SK-N-SH treated with all-trans-retinoic acid at 6 μM for 48 hours (cell line): ENCODE measurements around the gene TBC1D2.
"Not testable (repeated sequence)": the region's sequence is repeated elsewhere in the genome, so short reads cannot be mapped to it uniquely, and the experiment has no call there.

Source experiments
- ATAC-seq: fragments of 200-7000 bp; cut with Tn5 transposase; 3 replicates; pipeline ENCODE4 v1.9.1; 2020; ENCODE audit warnings: mild to moderate bottlenecking, moderate library complexity
- ARNTL ChIP-seq: fragments of 450-650 bp; formaldehyde crosslinking; IDR thresholded peaks from 2 replicates; pipeline ENCODE4 v1.5.0; 2020; ENCODE audit warnings: low read depth, mild to moderate bottlenecking, moderate library complexity, borderline replicate concordance
- BACH2 ChIP-seq: fragments of 250-450 bp; sonication (Bioruptor Pico); IDR thresholded peaks from 2 replicates; pipeline ENCODE4 v1.9.0; 2021; ENCODE audit warnings: mild to moderate bottlenecking, borderline replicate concordance
- CSDC2 ChIP-seq: fragments of 250-450 bp; sonication (Bioruptor Pico); IDR thresholded peaks from 2 replicates; pipeline ENCODE4 v1.5.0; 2020; ENCODE audit warnings: mild to moderate bottlenecking, moderate library complexity
- ESRRG ChIP-seq: fragments of 250-450 bp; sonication (Bioruptor Pico); IDR thresholded peaks from 2 replicates; pipeline ENCODE4 v1.6.1; 2021; ENCODE audit warnings: mild to moderate bottlenecking
- GLIS3 ChIP-seq: fragments of 250-450 bp; sonication (Bioruptor Pico); IDR thresholded peaks from 2 replicates; pipeline ENCODE4 v1.5.0; 2020; ENCODE audit warnings: mild to moderate bottlenecking, moderate library complexity
- ISL1 ChIP-seq: fragments of 250-450 bp; sonication (Bioruptor Pico); IDR thresholded peaks from 2 replicates; pipeline ENCODE4 v2.1.2; 2022; ENCODE audit warnings: mild to moderate bottlenecking, moderate library complexity
- OSR1 ChIP-seq: fragments of 250-450 bp; sonication (Bioruptor Pico); IDR thresholded peaks from 2 replicates; pipeline ENCODE4 v1.8.0; 2022; ENCODE audit warnings: moderate library complexity, mild to moderate bottlenecking, inconsistent platforms
- PPARA ChIP-seq: fragments of 250-450 bp; sonication (Bioruptor Pico); IDR thresholded peaks from 2 replicates; pipeline ENCODE4 v1.5.0; 2020; ENCODE audit warnings: mild to moderate bottlenecking, borderline replicate concordance
- RARB ChIP-seq: fragments of 250-450 bp; sonication (Bioruptor Pico); IDR thresholded peaks from 2 replicates; pipeline ENCODE4 v1.8.0; 2021; ENCODE audit warnings: mild to moderate bottlenecking, moderate library complexity
- SNAI2 ChIP-seq: fragments of 250-450 bp; sonication (Bioruptor Pico); IDR thresholded peaks from 2 replicates; pipeline ENCODE4 v1.5.0; 2020; ENCODE audit warnings: mild to moderate bottlenecking, moderate library complexity
- TCF4 ChIP-seq: fragments of 250-450 bp; sonication (Bioruptor Pico); IDR thresholded peaks from 2 replicates; pipeline ENCODE4 v1.8.0; 2021; ENCODE audit warnings: mild to moderate bottlenecking, moderate library complexity, borderline replicate concordance
- TOX ChIP-seq: fragments of 250-450 bp; sonication (Bioruptor Pico); IDR thresholded peaks from 2 replicates; pipeline ENCODE4 v1.8.0; 2021; ENCODE audit warnings: mild to moderate bottlenecking, moderate library complexity, borderline replicate concordance
- ZC3H10 ChIP-seq: fragments of 250-450 bp; sonication (Bioruptor Pico); IDR thresholded peaks from 2 replicates; pipeline ENCODE4 v1.5.1; 2021; ENCODE audit warnings: mild to moderate bottlenecking, moderate library complexity
- ZFP3 ChIP-seq: fragments of 250-450 bp; sonication (Bioruptor Pico); IDR thresholded peaks from 2 replicates; pipeline ENCODE4 v1.5.0; 2020; ENCODE audit warnings: mild to moderate bottlenecking, moderate library complexity
- ZFP30 ChIP-seq: fragments of 450-650 bp; formaldehyde crosslinking; IDR thresholded peaks from 2 replicates; pipeline ENCODE4 v1.5.0; 2022; ENCODE audit warnings: mild to moderate bottlenecking, moderate library complexity
- ZNF565 ChIP-seq: fragments of 450-650 bp; formaldehyde crosslinking; conservative IDR thresholded peaks from 2 replicates; pipeline ENCODE4 v1.5.0; 2020; ENCODE audit warnings: low read depth, mild to moderate bottlenecking, moderate library complexity
- ZNF8 ChIP-seq: fragments of 450-650 bp; formaldehyde crosslinking; IDR thresholded peaks from 2 replicates; pipeline ENCODE4 v1.5.0; 2020; ENCODE audit warnings: mild to moderate bottlenecking, moderate library complexity
- TF ChIP-seq, protein P1 (sequence below): fragments of 250-450 bp; sonication (Bioruptor Pico); IDR thresholded peaks from 2 replicates; pipeline ENCODE4 v1.5.1; 2020; ENCODE audit warnings: low read depth, mild to moderate bottlenecking, moderate library complexity
- TF ChIP-seq, protein P2 (sequence below): fragments of 250-450 bp; sonication (Bioruptor Pico); IDR thresholded peaks from 2 replicates; pipeline ENCODE4 v1.8.0; 2020; ENCODE audit warnings: mild to moderate bottlenecking, moderate library complexity, borderline replicate concordance
- TF ChIP-seq, protein P3 (sequence below): fragments of 250-450 bp; sonication (Bioruptor Pico); IDR thresholded peaks from 2 replicates; pipeline ENCODE4 v1.5.1; 2021; ENCODE audit warnings: mild to moderate bottlenecking, moderate library complexity
- TF ChIP-seq, protein P4 (sequence below): fragments of 250-450 bp; sonication (Bioruptor Pico); IDR thresholded peaks from 2 replicates; pipeline ENCODE4 v1.8.0; 2021; ENCODE audit warnings: low read depth, mild to moderate bottlenecking, moderate library complexity, borderline replicate concordance

Gene TBC1D2

DNA sequence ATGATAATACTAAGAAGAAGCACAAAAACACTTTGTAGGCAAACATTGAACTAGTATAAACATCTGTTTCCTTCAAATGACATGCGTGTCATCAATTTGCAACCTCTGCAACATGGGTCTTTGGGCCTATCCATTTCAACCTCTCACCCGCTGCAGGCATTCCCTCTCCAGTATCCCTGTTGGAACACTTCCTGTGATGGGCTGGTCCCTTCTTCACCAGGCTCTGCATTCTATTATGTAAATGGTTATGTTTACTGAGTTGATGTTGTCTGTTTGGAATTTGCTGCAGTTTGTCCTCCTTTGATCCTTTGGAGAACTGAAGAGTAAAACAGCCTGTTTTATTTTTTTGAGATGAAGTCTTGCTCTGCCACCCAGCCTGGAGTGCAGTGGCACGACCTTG, 16.6 kb upstream of the TBC1D2 start:
- no peak for ATAC-seq
- TF ChIP-seq PPARA (CRISPR knock-in tag) (no peak), ZFP3 (CRISPR knock-in tag) (no peak), ESRRG (CRISPR knock-in tag) (no peak), ISL1 (CRISPR knock-in tag) (no peak), GLIS3 (CRISPR knock-in tag) (no peak), TOX (CRISPR knock-in tag) (no peak)
- TF ChIP-seq, protein P1, sequence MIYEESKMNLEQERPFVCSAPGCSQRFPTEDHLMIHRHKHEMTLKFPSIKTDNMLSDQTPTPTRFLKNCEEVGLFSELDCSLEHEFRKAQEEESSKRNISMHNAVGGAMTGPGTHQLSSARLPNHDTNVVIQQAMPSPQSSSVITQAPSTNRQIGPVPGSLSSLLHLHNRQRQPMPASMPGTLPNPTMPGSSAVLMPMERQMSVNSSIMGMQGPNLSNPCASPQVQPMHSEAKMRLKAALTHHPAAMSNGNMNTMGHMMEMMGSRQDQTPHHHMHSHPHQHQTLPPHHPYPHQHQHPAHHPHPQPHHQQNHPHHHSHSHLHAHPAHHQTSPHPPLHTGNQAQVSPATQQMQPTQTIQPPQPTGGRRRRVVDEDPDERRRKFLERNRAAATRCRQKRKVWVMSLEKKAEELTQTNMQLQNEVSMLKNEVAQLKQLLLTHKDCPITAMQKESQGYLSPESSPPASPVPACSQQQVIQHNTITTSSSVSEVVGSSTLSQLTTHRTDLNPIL (CRISPR knock-in tag) = no peak
- TF ChIP-seq, protein P2, sequence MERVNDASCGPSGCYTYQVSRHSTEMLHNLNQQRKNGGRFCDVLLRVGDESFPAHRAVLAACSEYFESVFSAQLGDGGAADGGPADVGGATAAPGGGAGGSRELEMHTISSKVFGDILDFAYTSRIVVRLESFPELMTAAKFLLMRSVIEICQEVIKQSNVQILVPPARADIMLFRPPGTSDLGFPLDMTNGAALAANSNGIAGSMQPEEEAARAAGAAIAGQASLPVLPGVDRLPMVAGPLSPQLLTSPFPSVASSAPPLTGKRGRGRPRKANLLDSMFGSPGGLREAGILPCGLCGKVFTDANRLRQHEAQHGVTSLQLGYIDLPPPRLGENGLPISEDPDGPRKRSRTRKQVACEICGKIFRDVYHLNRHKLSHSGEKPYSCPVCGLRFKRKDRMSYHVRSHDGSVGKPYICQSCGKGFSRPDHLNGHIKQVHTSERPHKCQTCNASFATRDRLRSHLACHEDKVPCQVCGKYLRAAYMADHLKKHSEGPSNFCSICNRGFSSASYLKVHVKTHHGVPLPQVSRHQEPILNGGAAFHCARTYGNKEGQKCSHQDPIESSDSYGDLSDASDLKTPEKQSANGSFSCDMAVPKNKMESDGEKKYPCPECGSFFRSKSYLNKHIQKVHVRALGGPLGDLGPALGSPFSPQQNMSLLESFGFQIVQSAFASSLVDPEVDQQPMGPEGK = no peak

DNA sequence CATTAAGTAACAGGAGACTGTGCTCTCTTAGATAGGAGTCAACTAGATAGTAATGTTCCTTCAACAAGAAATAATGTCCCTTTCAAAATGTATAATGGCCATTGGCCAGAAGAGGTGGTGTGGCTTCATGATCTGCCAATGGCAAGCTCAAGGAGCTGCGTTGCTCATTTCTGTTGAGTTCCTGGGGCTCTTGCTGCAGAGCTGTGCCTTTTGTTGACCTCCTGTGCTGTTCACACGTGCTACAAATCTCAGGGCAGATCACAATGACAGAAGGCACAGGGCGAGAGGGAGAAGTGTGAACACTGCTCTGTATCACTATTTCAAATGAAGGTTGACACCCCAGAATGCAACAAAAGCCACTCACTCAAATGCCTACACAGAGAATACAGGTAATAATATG, 16.0 kb upstream of the TBC1D2 start:
- TF ChIP-seq RARB (CRISPR knock-in tag) = no peak
- TF ChIP-seq, protein P3, sequence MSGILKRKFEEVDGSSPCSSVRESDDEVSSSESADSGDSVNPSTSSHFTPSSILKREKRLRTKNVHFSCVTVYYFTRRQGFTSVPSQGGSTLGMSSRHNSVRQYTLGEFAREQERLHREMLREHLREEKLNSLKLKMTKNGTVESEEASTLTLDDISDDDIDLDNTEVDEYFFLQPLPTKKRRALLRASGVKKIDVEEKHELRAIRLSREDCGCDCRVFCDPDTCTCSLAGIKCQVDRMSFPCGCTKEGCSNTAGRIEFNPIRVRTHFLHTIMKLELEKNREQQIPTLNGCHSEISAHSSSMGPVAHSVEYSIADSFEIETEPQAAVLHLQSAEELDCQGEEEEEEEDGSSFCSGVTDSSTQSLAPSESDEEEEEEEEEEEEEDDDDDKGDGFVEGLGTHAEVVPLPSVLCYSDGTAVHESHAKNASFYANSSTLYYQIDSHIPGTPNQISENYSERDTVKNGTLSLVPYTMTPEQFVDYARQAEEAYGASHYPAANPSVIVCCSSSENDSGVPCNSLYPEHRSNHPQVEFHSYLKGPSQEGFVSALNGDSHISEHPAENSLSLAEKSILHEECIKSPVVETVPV (CRISPR knock-in tag) = no peak
- no peak for TF ChIP-seq ZNF565 (CRISPR knock-in tag)
- ATAC-seq = no peak

DNA sequence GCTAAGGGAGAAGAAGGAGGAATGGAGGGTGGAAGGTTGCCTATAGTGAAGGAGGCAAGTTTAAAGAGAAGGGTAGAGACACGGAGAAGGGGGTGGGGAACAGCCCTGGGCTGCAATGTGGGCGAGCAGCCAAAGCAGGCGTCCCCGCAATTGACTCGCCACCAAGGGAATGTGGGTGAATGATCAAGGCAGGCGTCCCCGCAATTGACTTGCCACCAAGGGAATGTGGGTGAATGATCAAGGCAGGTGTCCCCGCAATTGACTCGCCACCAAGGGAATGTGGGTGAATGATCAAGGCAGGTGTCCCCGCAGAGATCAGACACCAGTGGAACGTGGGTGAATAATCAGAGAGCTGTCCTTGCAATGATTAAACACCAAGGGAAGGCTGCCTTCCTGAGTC, 14.8 kb upstream of the TBC1D2 start:
- ATAC-seq = not testable (repeated sequence)

DNA sequence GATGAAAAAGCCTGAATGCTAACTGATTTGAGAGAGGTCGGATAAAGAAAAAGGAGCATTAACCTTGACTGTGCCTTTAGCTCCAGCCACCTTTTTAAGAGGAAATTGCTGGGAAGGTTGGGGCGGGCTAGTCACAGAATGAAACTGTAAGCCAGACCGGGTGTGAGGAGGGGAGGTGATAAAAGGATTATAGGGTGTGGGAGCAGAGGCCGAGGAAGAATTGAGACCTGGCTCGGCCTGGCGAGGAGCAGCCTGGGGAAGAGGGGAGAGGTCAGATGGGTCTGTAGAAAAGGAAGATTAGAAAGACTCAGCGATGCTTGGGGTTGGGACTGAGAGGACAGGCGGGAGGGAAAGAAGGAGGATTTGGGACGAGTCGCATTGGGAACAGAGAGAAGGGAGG, 14.2 kb upstream of the TBC1D2 start:
- not testable (repeated sequence) for ATAC-seq

DNA sequence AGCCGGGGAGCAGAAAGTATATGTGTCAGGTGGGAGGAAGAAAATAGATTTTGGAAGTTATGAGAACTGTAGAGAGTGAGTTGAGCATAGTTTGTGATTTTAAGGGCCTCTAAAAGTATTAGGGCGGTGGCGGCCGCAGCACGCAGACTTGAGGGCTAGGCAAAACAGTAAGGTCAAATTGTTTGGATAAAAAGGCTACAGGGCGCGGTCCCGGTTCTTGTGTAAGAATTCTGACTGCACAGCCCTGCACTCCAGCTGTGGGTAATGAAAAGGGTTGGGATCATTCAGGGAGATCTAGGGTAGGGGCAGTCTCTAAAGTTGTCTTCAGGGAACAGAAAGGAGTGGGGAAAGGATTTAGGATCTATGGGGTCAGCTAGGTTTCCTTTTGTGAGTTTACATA, 12.1 kb upstream of the TBC1D2 start:
- ATAC-seq = not testable (repeated sequence)

DNA sequence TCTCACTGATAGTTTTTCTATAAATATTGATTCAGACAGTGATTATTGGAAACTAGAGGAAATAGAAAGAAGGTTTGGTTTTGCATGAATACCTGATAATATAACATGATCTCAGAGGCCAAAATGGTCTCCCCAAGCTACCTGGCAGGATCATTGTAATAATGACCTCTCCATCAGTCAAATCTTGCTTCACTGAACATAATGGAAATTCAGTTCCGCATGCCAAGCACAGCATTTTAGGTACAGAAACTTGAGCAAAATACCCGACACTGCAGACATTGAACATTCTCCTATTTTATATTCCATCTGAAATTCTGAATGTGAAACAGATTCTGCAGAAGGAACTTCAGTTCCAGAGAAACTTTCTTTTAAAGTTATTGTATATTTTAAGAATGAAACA, 9.1 kb upstream of the TBC1D2 start:
- TF ChIP-seq, protein P3 (CRISPR knock-in tag) = no peak
- TF ChIP-seq SNAI2 (CRISPR knock-in tag) (no peak), TOX (CRISPR knock-in tag) (no peak), ZFP30 (CRISPR knock-in tag) (no peak), ZFP3 (CRISPR knock-in tag) (no peak), OSR1 (no peak), GLIS3 (CRISPR knock-in tag) (no peak), TCF4 (CRISPR knock-in tag) (no peak), BACH2 (CRISPR knock-in tag) (no peak), ARNTL (CRISPR knock-in tag) (no peak), ZNF8 (CRISPR knock-in tag) (no peak), CSDC2 (CRISPR knock-in tag) (no peak), RARB (CRISPR knock-in tag) (no peak), ISL1 (CRISPR knock-in tag) (no peak), ZNF565 (CRISPR knock-in tag) (no peak), ZC3H10 (CRISPR knock-in tag) (no peak)
- TF ChIP-seq, protein P2 = no peak
- TF ChIP-seq, protein P4, sequence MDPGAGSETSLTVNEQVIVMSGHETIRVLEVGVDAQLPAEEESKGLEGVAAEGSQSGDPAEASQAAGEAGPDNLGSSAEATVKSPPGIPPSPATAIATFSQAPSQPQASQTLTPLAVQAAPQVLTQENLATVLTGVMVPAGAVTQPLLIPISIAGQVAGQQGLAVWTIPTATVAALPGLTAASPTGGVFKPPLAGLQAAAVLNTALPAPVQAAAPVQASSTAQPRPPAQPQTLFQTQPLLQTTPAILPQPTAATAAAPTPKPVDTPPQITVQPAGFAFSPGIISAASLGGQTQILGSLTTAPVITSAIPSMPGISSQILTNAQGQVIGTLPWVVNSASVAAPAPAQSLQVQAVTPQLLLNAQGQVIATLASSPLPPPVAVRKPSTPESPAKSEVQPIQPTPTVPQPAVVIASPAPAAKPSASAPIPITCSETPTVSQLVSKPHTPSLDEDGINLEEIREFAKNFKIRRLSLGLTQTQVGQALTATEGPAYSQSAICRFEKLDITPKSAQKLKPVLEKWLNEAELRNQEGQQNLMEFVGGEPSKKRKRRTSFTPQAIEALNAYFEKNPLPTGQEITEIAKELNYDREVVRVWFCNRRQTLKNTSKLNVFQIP = no peak

More for the DNA sequence above, 9.1 kb upstream of the TBC1D2 start:
- ATAC-seq = no peak
